PFSK-1 (cell line): Measurements from ENCODE around the gene OTOP1.

Experiments used
- POLR2AphosphoS5 ChIP-seq: IDR thresholded peaks from 2 replicates; pipeline ENCODE4 v1.6.1; 2012; ENCODE audit warnings: low read depth, mild to moderate bottlenecking, control low read depth, low read length, moderate library complexity
- REST ChIP-seq, 2 experiments: IDR thresholded peaks; 2 replicates each; pipeline versions ENCODE4 v1.6.1 to v1.8.0; 2011 to 2012; ENCODE audit warnings: low read depth in 2 of 2, low read length in 2 of 2, control low read depth in 1 of 2, inconsistent platforms in 1 of 2, mild to moderate bottlenecking in 1 of 2, moderate library complexity in 1 of 2; ENCODE audit not compliant: insufficient read depth in 1 of 2
- TAF1 ChIP-seq: IDR thresholded peaks from 2 replicates; pipeline ENCODE4 v1.6.1; 2012; ENCODE audit warnings: low read length, control low read depth, borderline replicate concordance; ENCODE audit not compliant: insufficient read depth

DNA sequence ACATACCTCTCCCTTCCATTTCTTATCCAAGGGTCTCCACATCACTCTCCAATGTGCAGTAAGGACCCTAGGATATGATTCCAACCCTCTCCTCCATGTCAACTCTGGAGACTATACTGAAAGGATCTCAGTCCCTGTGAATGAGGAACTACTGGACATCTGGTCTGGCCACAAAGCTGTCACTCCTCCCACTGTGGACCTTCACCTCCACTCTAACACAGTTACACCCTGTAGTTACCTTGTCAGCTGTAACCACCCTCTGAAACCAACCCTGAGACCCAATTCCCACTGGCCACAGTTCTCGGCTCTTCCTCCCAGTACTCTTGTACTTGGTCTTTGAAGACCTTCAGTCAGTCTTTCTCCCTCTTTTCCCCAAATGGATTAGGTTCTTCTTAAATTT, 18.4 kb upstream of the OTOP1 start:
- TF ChIP-seq TAF1 (no peak), POLR2AphosphoS5 (no peak), REST (IDR thresholded peaks at IDR 0.05; ENCODE audit: insufficient read depth in 1 of 2, low read depth in 2 of 2, low read length in 2 of 2) (no peak)
